HG03103 (cell line): Measurements from ENCODE around the gene NCEH1.
A peak's percentile ranks its signal among the peaks of the same experiment; 100 is the strongest.
"Not testable (repeated sequence)": the region's sequence is repeated elsewhere in the genome, so short reads cannot be mapped to it uniquely, and the experiment has no call there.

Experiments used
- ATAC-seq: cut with Tn5 transposase; IDR thresholded peaks from one replicate; pipeline ENCODE4 v1.9.1; 2021; ENCODE audit warnings: low read depth; ENCODE audit not compliant: unreplicated experiment

NCEH1 gene

GRCh38 chr3:172708921-172709773, 1.7 kb downstream of the NCEH1 start:
- no peak for ATAC-seq

GRCh38 chr3:172707967-172708366, 2.9 kb downstream of the NCEH1 start:
- no peak for ATAC-seq

GRCh38 chr3:172707030-172707429, 3.8 kb downstream of the NCEH1 start:
- ATAC-seq, result no peak

- no peak for ATAC-seq
Observed at GRCh38 chr3:172705170-172705569, 5.7 kb downstream of the NCEH1 start.

GRCh38 chr3:172704001-172704400, 6.9 kb downstream of the NCEH1 start:
- no peak for ATAC-seq

GRCh38 chr3:172702731-172703130, 8.1 kb downstream of the NCEH1 start:
- ATAC-seq, result not testable (repeated sequence)

- ATAC-seq, result no peak
Observed at GRCh38 chr3:172702256-172702655, 8.6 kb downstream of the NCEH1 start.

- ATAC-seq, result no peak
Observed at GRCh38 chr3:172701751-172702150, 9.1 kb downstream of the NCEH1 start.

- ATAC-seq, result no peak
Observed at GRCh38 chr3:172700936-172701455, 9.9 kb downstream of the NCEH1 start.

- no peak for ATAC-seq
Observed at GRCh38 chr3:172700256-172700655, 10.6 kb downstream of the NCEH1 start.

- no peak for ATAC-seq
Observed at GRCh38 chr3:172699031-172699430, 11.8 kb downstream of the NCEH1 start.

GRCh38 chr3:172698631-172699030, 12.2 kb downstream of the NCEH1 start:
- ATAC-seq, result no peak

GRCh38 chr3:172697558-172697957, 13.3 kb downstream of the NCEH1 start:
- ATAC-seq, result no peak

GRCh38 chr3:172696357-172696756, 14.5 kb downstream of the NCEH1 start:
- no peak for ATAC-seq

- no peak for ATAC-seq
Observed at GRCh38 chr3:172694573-172695246, 16.2 kb downstream of the NCEH1 start.

- peak; percentile 90 for ATAC-seq
Observed at GRCh38 chr3:172692751-172693338, 18.0 kb downstream of the NCEH1 start.

GRCh38 chr3:172690936-172691335, 19.9 kb downstream of the NCEH1 start:
- ATAC-seq, result no peak

GRCh38 chr3:172688588-172688987, 22.3 kb downstream of the NCEH1 start:
- no peak for ATAC-seq

GRCh38 chr3:172687501-172687900, 23.4 kb downstream of the NCEH1 start:
- no peak for ATAC-seq

- no peak for ATAC-seq
Observed at GRCh38 chr3:172685331-172686214, 25.3 kb downstream of the NCEH1 start.
